BE2C (cell line): Measurements from ENCODE around the gene PPARA.

Source experiments
- DNase-seq: peaks from one replicate; pipeline ENCODE4 v3.0.0-alpha.2; 2020
- H3K27me3 ChIP-seq: fragments of 250-450 bp; sonication (Bioruptor Pico); 2 replicates; pipeline ENCODE4 v1.5.1; 2020; ENCODE audit warnings: mild to moderate bottlenecking
- H3K36me3 ChIP-seq: fragments of 250-450 bp; sonication (Bioruptor Pico); 2 replicates; pipeline ENCODE4 v1.5.1; 2020; ENCODE audit warnings: mild to moderate bottlenecking
- H3K4me1 ChIP-seq: fragments of 250-450 bp; sonication (Bioruptor Pico); 2 replicates; pipeline ENCODE4 v1.5.1; 2020
- H3K4me3 ChIP-seq: 2 replicates; pipeline ENCODE4 v1.5.1; 2011; ENCODE audit warnings: low read depth, low read length
- H3K9me3 ChIP-seq: fragments of 250-450 bp; sonication (Bioruptor Pico); 2 replicates; pipeline ENCODE4 v1.5.1; 2020
- TF ChIP-seq, protein P1 (sequence below): IDR thresholded peaks from 2 replicates; pipeline ENCODE4 v1.5.1; 2012; ENCODE audit warnings: mild to moderate bottlenecking, low read depth, low read length

Gene PPARA

DNA sequence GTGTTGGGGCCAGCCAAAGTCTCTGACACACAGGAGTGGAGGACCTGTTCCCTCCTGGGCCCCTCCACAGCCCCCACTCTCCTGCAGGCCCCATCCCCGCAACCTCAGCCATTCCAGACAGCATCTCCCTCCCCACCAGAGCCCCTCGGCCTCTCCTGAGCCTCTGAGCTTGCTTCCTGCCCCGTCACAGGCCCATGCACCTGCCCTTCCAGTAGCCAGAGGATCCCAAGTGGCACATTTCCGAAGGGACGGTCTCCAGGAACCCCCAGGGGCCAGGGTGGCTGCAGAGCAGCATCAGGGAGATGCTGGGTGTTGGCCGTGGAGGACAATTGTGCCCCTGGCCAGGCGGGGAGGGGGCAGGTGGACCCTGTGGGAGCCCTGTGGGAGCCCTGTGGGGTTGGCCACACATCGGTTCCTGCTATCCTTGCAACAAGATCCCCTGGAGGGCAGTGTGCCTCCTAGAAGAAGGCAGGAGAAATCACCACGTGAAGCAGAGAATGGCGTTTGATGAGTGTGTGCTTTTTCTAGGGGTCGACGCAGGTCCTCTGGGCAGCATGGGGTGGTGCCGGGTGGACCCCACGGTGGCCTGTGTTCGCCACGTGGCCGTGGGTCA lies 45.3 kb upstream of the PPARA start:
- Histone ChIP-seq H3K4me3 (no peak overlapping the region), H3K27me3 (no peaks in the 10 kb centered on the region), H3K36me3 (peaks cover 95% of the 10 kb centered on the region), H3K4me1 (peaks cover 95% of the 10 kb centered on the region), H3K9me3 (no peaks in the 10 kb centered on the region)
- TF ChIP-seq, protein P1, sequence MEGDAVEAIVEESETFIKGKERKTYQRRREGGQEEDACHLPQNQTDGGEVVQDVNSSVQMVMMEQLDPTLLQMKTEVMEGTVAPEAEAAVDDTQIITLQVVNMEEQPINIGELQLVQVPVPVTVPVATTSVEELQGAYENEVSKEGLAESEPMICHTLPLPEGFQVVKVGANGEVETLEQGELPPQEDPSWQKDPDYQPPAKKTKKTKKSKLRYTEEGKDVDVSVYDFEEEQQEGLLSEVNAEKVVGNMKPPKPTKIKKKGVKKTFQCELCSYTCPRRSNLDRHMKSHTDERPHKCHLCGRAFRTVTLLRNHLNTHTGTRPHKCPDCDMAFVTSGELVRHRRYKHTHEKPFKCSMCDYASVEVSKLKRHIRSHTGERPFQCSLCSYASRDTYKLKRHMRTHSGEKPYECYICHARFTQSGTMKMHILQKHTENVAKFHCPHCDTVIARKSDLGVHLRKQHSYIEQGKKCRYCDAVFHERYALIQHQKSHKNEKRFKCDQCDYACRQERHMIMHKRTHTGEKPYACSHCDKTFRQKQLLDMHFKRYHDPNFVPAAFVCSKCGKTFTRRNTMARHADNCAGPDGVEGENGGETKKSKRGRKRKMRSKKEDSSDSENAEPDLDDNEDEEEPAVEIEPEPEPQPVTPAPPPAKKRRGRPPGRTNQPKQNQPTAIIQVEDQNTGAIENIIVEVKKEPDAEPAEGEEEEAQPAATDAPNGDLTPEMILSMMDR = no peak; the same call in none of the 2 replicates
- DNase-seq = no peak

DNA sequence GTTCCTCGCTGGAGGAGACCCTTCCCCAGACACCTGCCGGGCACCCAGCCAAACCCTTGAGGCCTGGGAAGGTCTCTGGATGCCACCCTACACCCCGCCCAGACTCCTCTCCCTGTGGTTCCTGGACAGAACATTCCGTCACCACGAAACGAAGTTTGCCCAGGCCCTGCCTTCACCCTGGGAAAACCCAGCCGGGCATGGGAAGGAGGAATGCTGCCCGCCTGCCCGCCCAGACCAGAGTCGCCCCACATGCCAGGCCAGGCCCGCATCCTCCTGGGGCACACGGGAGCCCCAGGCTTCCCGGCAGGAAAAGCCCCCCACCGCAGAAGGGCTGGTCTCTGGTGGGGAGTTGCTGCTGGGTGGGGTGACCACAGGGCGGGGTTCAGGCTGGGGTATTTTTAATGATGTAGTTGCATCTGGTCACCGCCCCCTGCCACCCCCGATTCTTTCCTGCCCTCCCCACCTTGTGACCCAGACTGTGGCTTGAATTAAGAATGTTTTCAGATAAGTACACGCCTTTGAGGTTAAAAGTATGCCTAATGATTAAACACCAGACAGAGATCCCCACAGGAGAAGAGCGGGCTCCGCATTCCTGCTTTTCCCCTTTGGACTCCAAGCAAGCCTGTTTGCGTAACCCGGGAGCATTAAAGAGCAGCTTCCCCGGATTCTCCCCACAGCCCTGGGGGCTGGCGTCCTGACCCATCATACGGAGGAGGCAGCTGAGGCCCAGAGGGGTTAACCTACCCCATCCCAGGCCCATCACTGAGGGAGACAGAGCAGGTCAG lies 44.6 kb upstream of the PPARA start:
- Histone ChIP-seq H3K4me3 (no peak overlapping the region), H3K9me3 (no peaks in the 10 kb centered on the region), H3K27me3 (no peaks in the 10 kb centered on the region), H3K4me1 (peaks cover 95% of the 10 kb centered on the region), H3K36me3 (peaks cover 95% of the 10 kb centered on the region)
- TF ChIP-seq, protein P1 = no peak
- no peak for DNase-seq

DNA sequence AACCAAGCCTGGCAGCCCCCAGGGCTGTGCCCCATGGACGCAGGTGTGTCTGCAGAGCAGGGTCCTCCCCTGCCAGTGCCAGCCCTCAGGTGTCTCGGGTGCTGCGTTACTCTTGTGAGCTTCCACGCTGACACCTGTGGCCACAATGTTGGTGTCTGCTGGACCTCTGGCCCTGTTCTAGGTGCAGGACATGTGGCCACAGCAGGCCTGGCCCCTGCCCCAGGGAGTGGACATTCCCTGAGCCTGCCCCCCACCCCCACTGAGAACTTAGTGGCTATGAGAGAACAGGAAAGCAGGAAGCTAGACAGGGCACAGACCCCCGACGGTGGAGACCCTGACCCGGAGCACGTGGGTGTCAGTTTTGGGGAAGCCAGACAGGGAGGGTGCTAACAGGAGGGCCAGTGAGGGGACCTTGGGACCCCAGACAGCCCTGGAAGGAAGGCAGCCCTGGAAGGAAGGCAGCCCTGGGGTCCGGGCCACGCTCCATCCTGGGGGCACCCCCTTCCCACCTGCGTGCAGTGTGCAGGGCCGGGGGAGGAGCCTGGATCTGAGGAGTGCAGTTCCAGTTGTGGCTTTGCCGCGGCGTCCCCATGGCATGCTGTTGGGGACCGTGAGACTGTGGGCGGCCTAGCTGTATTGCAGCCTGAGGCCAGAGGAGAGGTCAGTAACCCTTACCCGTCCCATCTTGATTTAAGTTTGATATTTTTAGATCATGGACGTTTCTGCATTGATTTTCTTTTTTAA lies 43.9 kb upstream of the PPARA start:
- peaks cover 96% of the 10 kb centered on the region for H3K4me1 ChIP-seq

DNA sequence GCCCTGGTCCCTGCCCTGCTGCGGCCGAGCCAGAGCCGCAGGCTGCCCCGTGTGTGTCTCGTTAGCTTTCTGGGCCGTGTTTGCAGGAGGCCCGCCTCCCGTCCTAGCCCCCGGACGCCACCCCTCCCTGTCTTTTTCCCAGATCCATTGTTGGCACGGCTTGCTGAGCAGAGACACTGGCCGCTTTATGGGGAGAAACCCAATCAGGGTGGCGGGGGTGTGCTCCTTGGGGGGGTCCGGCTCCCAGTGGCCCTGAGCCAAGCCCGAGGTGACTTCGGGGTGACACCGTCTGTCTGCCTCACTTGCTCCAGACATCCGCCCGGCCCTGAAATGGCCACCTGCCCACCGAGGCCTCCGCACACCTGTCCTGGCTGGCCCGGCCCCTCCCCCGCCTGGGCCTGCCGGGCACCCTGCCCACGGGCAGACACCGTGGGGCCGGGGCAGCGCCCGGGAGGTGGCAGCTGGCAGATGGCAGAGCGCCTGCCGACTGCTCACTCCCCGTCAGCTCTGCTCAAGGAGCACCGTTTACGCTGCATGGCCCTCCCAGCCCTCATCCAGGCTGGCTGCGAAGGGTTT lies 43.1 kb upstream of the PPARA start:
- Histone ChIP-seq H3K4me3 (no peak overlapping the region), H3K4me1 (peaks cover 95% of the 10 kb centered on the region), H3K36me3 (peaks cover 91% of the 10 kb centered on the region), H3K27me3 (no peaks in the 10 kb centered on the region), H3K9me3 (no peaks in the 10 kb centered on the region)
- TF ChIP-seq, protein P1 = no peak
- DNase-seq = peak; percentile 43

More for the DNA sequence above, 43.9 kb upstream of the PPARA start:
- peaks cover 93% of the 10 kb centered on the region for H3K36me3 ChIP-seq
- TF ChIP-seq, protein P1 = no peak
- peak; percentile 48 for DNase-seq
- H3K9me3 ChIP-seq = no peaks in the 10 kb centered on the region
- H3K27me3 ChIP-seq = no peaks in the 10 kb centered on the region
- no peak overlapping the region for H3K4me3 ChIP-seq

DNA sequence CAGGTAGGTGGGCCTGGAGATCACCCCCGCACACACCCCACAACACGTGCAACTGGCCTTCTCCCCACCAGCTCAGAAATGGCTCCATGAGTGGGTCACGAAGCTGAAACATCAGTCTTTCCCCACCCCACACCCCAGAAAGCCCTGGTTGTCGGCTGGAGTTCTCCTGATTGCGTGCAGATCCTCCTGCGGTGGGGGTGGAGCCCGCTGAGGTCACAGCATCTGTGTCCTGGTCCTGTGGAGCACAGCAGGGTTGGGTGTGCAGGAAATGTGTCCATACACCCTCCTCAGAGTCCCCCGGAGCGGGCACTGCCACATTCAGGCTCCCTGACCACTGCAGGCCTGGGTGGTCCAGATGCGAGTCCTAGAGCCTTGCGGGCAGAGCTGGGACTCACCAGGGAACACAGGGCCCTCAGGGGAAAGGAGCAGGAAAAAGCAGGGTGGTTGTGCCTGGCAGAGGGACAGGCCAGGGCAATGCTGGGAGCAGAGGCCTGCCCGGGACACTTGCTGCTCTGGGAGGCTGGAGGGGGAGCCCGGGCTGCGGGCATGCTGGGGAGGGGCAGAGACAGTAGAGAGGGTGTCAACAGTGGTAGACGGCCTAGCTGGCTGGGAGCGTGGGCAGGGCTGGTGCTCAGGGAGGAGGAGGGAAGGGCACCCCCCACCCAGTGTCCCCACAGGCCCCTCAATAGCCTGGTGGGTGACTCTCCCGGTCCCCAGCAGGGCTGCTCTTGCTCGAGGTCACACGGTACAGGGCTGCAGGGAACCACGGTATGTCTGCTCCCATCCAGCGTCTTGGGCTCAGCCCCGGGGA lies 42.4 kb upstream of the PPARA start:
- H3K36me3 ChIP-seq = peaks cover 91% of the 10 kb centered on the region
- peak; percentile 75 for DNase-seq
- no peaks in the 10 kb centered on the region for H3K27me3 ChIP-seq
- no peaks in the 10 kb centered on the region for H3K9me3 ChIP-seq
- no peak overlapping the region for H3K4me3 ChIP-seq
- H3K4me1 ChIP-seq = peaks cover 94% of the 10 kb centered on the region
- TF ChIP-seq, protein P1 = no peak
